AG04450 (cell line): ENCODE measurements around the gene RARRES1. TPM values are rescaled to one million over a fixed set of nuclear protein-coding genes. Genes with fewer than 3 reads are reported as not detected.

Experiments
- CTCF ChIA-PET: fragments of 300-600, 350-600 bp; formaldehyde crosslinking; extraction: SDS; loops from one replicate; lab custom pipeline; 2022; ENCODE audit warnings: antibody characterized with exemption, inconsistent platforms; lab: Charles Lee
- POLR2A ChIA-PET: fragments of 350-600 bp; formaldehyde crosslinking; extraction: SDS; loops from one replicate; lab custom pipeline; 2021; ENCODE audit warnings: antibody characterized with exemption, inconsistent platforms; lab: Yijun Ruan, JAX
- DNase-seq: peaks from one replicate; pipeline ENCODE4 v3.0.0-alpha.2; 2011; ENCODE audit warnings: low read depth, low spot score
- H3K27ac ChIP-seq: one replicate; pipeline ENCODE4 v1.5.1; 2012; ENCODE audit warnings: low read depth, low read length, control low read depth
- H3K27me3 ChIP-seq: one replicate; pipeline ENCODE4 v1.6.0; 2012; ENCODE audit warnings: low read length; ENCODE audit not compliant: control insufficient read depth, insufficient read depth
- H3K4me3 ChIP-seq: 2 replicates; pipeline ENCODE4 v1.5.1; 2011; ENCODE audit warnings: mild to moderate bottlenecking, low read depth, low read length, control low read depth
- H3K9me3 ChIP-seq: 2 replicates; pipeline ENCODE4 v1.5.1; 2012; ENCODE audit warnings: low read length; ENCODE audit not compliant: control insufficient read depth, insufficient read depth
- polyA plus RNA-seq: library from polyadenylated mRNA; depleted of rRNA; stranded (reverse); fragments of >200 nt; gene quantifications from 2 replicates; pipeline ENCODE4 v1.2.3, GENCODE V29; 2011
- TF ChIP-seq, protein P1 (sequence below): IDR thresholded peaks from 2 replicates; pipeline ENCODE4 v1.5.1; 2011; ENCODE audit warnings: low read depth, low read length, control low read depth, inconsistent platforms

RARRES1 gene
- polyA plus RNA-seq, 1 experiment = 50.4 TPM

DNA sequence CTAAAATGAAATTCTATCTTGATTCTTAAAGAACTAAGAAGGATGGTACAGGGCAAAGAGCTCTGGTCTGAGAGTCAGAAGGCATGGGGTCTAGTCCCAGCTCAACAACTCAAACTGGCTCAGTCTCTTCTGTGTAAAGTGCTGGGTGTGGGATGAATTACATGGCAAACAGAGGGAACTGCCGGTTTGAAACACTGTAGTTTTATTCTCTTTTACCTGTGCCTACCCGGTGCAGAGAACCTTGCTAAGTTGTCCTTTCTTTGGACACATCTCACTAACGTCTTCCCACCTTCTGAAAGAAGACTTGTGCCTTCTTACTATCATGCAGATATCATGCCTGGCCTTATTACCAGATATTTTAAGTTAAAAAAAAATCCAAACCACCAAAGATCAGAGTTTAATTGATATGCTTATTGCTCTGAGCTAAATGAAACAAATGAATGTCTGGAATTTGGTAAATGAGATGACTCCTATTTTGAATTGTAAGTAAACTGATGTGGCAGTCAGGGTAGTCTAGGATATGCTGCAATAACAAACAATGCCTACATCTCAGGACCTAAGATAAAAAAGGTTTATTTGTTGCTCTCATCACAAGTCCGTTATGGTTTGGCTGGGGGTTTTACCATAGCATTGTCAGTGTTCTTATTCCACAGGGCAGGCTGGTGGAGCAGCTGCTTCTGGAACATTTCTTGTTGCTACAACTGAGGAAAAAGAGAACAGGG is 12.5 kb upstream of the RARRES1 start:
- H3K9me3 ChIP-seq = peaks cover 5% of the 10 kb centered on the region; the same call in 1 of the 2 replicates
- ChIA-PET CTCF (interaction anchor here (1.0 to 1.3 kb wide), 2 partner anchors 16 to 45 kb away, joined by 5 to 9 read pairs; no protein-coding TSS in a partner anchor), POLR2A (no interaction called here)
- no peaks in the 10 kb centered on the region for H3K27me3 ChIP-seq
- H3K27ac ChIP-seq = no peak overlapping the region
- DNase-seq = no peak
- TF ChIP-seq, protein P1, sequence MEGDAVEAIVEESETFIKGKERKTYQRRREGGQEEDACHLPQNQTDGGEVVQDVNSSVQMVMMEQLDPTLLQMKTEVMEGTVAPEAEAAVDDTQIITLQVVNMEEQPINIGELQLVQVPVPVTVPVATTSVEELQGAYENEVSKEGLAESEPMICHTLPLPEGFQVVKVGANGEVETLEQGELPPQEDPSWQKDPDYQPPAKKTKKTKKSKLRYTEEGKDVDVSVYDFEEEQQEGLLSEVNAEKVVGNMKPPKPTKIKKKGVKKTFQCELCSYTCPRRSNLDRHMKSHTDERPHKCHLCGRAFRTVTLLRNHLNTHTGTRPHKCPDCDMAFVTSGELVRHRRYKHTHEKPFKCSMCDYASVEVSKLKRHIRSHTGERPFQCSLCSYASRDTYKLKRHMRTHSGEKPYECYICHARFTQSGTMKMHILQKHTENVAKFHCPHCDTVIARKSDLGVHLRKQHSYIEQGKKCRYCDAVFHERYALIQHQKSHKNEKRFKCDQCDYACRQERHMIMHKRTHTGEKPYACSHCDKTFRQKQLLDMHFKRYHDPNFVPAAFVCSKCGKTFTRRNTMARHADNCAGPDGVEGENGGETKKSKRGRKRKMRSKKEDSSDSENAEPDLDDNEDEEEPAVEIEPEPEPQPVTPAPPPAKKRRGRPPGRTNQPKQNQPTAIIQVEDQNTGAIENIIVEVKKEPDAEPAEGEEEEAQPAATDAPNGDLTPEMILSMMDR = no peak
- H3K4me3 ChIP-seq = no peak overlapping the region

DNA sequence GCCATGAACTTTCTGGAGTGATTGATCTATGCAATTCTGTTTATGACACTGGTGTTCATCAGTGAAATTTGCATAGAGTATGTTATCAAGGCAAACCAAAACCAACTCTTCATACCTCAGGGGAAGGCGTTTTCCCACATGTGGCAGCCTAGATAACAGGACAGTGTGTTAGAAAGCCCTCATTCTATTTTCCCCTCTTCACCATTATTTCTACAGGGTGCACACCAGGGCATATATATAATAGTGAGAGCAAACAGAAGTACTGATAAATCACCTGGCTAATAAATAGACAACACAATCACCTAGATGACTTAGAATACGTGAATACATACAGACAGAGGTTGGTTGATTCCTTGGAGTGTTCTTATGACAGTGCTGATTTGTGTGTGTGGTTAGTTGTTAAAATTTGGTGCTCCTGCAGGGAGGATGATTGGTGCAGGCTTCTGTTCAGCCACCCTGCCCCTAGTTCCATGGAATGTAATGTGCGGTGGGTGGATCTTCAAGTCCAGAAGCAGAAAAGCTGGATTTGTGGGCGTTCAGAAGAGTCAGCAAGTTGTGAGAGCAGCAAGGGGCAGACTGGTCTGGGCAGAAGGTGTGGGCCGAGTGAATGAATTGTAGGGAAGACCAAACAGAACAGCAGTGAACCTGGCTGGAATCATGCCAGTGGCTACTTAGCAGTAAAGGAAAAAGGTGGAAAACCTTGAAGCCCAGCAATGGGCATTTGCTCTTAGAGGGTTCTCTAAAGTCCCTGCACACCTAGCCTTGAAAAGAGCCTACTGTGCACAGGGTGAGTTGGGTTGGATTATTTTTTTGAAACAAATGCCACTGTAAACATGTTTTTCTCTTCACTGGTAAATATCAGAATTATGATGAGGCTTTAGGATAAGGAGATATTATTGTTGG is 11.7 kb upstream of the RARRES1 start:
- POLR2A ChIA-PET = no interaction called here
- DNase-seq = no peak
- Histone ChIP-seq H3K27me3 (no peaks in the 10 kb centered on the region), H3K9me3 (peaks cover 5% of the 10 kb centered on the region; the same call in 1 of the 2 replicates), H3K27ac (no peak overlapping the region), H3K4me3 (no peak overlapping the region)
- CTCF ChIA-PET = interaction anchor here (0.6 to 3.2 kb wide), 5 partner anchors 12 to 46 kb away, joined by 3 to 36 read pairs (median 9); no protein-coding TSS in a partner anchor
- TF ChIP-seq, protein P1 = no peak

DNA sequence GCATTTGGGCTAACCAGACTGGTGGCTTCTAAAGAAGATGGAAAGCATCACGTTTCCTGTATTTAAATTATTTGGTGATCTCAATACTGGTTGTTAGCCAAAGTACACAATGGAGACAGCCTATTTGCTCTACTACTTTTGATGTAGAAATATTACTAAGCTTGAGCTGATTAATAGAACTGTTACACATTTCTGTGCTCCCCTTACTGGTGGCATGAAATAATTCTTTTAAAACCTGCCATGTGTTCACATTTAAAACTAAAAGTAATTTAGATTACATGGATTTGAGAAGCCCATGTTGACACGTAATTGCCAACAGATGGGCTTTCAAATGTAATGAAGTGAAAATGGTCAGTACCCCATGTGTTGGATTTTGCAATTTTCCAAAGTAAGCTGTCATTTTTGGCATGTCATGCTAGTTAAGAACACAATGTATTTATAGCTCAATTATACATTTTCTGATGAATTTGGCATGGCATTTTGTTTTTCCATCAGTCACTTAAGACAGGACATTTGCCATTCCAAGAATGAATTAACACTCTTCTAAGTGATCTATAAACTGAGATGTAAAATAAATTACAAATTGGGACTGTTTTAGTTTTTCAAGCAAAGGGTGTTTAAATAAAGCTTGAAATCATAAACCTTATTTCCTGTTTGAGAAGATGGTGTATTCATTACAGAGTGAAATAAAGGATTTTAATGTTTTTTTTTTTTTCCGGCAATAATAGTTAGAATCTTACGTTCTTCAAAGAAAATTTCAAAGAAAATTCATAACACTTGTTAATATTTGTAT is 10.8 kb upstream of the RARRES1 start:
- no peak overlapping the region for H3K27ac ChIP-seq
- ChIA-PET CTCF (interaction anchor here (0.6 to 3.2 kb wide), 3 partner anchors 13 to 47 kb away, joined by 3 to 36 read pairs (median 9); no protein-coding TSS in a partner anchor), POLR2A (no interaction called here)
- no peak overlapping the region for H3K4me3 ChIP-seq
- TF ChIP-seq, protein P1 = no peak
- no peak for DNase-seq
- no peaks in the 10 kb centered on the region for H3K27me3 ChIP-seq
- peaks cover 5% of the 10 kb centered on the region; the same call in 1 of the 2 replicates for H3K9me3 ChIP-seq

DNA sequence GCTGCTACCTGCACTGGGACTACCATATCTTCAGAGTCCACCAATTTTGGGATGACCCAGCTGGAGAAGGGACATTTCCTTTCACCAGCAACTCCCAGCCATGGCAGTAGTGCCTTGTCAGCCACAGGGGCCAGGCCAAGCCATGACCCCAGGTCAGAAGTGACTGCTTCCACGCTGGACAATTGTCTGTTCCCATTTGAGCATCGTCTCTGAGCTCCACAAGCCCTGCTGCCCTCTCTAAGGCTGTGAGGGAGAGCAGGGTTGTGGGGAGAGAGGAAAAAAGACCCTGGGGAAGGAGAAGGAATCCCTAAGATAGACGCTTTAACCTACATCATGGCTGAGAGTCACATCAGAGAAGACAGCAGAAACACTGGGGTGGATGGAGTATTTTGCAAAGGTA is 7.4 kb upstream of the RARRES1 start:
- TF ChIP-seq, protein P1 = no peak
- Histone ChIP-seq H3K9me3 (peaks cover 9% of the 10 kb centered on the region), H3K27ac (no peak overlapping the region), H3K4me3 (no peak overlapping the region), H3K27me3 (no peaks in the 10 kb centered on the region)
- CTCF ChIA-PET = interaction anchor here (5.4 kb wide), 1 partner anchor 12 kb away, joined by 37 read pairs; no protein-coding TSS in a partner anchor
- DNase-seq = no peak
- POLR2A ChIA-PET = no interaction called here
